Loucy (cell line): ENCODE results near the gene GPC3.

ENCODE experiments used
- EZH2phosphoT487 ChIP-seq: fragments of 200-600 bp; IDR thresholded peaks from 2 replicates; pipeline ENCODE4 v1.6.1; 2018; ENCODE audit warnings: antibody characterized with exemption, mild to moderate bottlenecking, moderate library complexity, borderline replicate concordance
- TF ChIP-seq, protein P1 (sequence below): fragments of 200-600 bp; sonication (generic); conservative IDR thresholded peaks from 2 replicates; pipeline ENCODE4 v1.5.1; 2014; ENCODE audit warnings: mild to moderate bottlenecking, antibody characterized with exemption, low read length

GRCh38 chrX:133546441-133546840 lies 439.0 kb downstream of the GPC3 start:
- TF ChIP-seq, protein P1, sequence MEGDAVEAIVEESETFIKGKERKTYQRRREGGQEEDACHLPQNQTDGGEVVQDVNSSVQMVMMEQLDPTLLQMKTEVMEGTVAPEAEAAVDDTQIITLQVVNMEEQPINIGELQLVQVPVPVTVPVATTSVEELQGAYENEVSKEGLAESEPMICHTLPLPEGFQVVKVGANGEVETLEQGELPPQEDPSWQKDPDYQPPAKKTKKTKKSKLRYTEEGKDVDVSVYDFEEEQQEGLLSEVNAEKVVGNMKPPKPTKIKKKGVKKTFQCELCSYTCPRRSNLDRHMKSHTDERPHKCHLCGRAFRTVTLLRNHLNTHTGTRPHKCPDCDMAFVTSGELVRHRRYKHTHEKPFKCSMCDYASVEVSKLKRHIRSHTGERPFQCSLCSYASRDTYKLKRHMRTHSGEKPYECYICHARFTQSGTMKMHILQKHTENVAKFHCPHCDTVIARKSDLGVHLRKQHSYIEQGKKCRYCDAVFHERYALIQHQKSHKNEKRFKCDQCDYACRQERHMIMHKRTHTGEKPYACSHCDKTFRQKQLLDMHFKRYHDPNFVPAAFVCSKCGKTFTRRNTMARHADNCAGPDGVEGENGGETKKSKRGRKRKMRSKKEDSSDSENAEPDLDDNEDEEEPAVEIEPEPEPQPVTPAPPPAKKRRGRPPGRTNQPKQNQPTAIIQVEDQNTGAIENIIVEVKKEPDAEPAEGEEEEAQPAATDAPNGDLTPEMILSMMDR = no peak
- TF ChIP-seq EZH2phosphoT487 = no peak
